Measurements from ENCODE around the gene SMIM32.

Gene SMIM32

GRCh38 chr5:136206361-136206760 is 13.4 kb upstream of the SMIM32 start:
- no peak for DNase-seq

DNA sequence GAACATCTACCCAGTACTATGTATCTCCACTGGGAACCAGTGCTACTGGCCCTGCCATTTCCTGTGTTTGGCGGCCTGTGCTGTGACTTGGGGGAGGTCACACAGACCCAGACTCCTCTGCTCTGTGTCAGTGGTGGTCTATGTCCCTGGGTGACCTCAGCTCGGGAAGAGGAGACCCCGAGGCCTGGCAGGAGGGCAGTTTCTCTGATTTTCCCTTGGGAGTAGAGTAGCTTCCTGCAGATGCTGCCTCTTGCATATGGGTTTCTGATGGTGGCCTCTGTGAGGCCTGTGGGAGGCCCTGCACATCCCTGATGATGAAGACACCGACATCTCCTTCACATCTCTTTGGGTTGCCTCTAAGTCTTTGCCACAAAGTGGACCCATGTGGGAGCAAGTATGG is 13.0 kb upstream of the SMIM32 start:
- DNase-seq: no peak

DNA sequence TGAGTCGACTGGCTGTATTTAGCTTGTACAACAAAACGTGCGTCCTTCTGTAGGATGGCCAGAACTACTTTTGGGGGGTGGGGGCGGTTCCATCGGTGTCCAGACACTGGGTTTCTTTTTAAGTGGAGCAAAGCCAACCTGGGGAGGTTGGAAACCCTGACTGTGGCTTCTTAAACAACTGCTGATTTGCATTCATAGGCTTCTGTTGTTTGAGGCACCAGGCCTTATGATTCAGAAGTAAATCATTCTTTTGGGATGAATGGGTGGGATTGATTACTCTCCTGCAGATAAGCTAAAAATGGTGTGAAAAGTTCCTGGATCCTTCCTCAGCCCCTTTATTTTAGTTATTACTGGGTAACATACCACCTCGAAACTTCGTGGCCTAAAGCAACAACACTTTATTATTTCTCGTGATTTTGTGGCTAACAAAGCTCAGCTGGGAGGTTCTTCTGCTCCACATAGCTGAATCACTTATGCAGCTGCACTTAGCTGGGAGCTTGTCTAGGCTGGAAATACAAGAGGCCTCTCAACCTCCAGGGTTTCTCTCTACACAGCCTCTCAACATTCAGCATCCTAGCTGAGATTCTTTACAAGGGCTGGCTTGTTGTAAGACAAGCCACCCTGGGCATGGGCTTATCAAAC is 12.2 kb upstream of the SMIM32 start:
- DNase-seq: no peak

GRCh38 chr5:136203303-136203922 is 10.5 kb upstream of the SMIM32 start:
- no peak for DNase-seq

GRCh38 chr5:136202469-136203205 is 9.7 kb upstream of the SMIM32 start:
- DNase-seq: no peak

DNA sequence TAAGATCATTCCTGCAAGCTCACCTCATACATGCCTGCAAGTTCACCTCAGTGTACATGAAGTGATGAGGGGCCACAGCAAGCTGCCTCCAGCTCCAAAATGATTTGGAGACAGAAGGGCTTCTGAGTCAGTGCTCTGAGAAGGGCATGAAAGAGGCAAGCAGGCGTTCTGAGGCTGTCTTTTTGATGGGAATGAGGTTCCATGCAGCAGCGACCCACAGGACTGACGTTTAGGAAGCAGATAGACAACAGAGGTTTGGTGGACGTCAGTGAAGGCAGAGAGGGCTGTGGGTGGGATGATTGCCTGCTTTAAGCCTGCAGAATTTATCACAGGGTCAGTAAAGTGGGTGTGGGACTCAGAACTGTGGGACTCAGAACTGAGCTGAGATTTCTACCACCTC is 8.9 kb upstream of the SMIM32 start:
- no peak for DNase-seq

DNA sequence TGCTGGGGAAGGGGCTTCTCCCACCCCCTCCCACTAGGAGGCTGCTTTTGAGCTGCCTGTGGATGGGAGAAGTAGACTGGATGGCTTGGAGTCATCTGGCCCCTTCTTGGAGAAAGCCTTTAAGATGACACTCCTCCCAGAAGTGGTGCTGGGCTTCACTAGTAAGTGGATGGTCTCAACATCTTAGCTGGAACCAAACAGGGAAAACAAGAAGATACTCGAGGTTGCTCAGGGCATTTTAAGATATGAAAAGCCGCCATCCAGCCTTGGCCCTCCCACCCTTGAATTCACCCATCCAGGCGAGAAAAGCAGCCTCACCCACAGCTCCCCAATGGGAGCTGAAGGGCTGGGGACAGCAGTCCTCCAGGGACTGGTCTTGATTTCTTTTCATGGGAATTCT is 7.8 kb upstream of the SMIM32 start:
- DNase-seq: no peak

GRCh38 chr5:136200130-136200529 is 7.2 kb upstream of the SMIM32 start:
- DNase-seq: no peak

GRCh38 chr5:136199408-136199807 is 6.4 kb upstream of the SMIM32 start:
- no peak for DNase-seq

DNA sequence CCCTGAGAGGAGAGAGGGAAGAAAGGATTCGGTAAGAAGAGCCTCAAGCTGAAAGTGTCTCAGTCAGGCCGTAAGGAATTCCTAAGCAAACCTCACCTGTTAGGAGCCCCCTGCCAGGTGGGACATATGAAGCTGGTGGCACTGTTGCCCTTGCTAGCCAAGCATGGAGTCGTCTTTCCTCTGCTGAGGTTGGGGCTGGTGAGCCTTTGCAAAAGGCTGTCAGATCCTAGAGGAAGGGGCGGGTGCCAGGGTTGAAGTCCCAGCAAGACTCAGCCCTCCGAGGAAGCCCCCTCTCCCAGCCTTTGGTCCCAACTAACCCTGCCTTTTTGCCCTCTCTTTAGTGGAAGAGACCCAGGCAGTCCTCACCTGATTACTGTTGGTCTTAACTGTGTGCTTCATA is 5.5 kb upstream of the SMIM32 start:
- no peak for DNase-seq

GRCh38 chr5:136197462-136198142 is 4.6 kb upstream of the SMIM32 start:
- no peak for DNase-seq

DNA sequence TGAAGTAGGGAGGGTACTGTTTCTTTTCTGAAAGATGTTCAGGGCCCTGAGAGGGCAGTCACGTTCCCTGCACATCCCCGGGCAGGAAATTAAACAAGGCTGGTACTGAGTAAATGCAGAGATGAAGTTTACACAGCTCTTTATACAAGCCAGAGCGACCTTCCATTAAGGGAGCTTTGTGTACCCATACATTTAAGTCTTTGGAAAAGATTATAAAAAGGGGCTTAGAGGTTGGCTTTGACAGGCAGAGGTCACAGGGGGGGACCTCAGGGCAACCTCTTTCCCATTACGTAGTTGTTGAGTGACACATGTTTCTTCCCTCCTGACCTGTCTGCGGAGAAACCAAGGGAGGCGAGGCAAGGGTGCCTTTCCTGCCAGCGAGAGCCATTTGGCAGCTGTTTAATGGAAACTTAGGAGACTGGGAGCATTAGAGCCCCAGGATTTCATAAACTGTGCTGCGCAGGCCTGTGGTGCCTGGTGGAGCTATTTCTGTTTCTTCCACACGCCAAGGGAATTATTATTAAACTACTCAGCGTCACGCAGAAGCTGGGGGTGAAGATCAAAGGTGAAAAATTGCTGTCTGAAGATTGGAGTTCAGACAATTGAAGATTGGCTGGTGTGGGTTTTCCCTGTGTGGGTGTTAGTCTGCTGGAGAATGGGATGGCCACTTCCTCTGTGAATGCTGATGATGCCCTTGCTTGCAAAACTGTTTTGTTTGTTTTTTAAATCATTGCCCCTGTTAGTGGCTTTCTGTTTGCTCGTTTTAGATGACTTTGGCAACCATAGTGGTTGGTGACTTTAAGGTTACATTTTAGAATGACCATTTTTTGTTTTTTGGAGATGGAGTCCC is 3.2 kb upstream of the SMIM32 start:
- DNase-seq: no peak

DNA sequence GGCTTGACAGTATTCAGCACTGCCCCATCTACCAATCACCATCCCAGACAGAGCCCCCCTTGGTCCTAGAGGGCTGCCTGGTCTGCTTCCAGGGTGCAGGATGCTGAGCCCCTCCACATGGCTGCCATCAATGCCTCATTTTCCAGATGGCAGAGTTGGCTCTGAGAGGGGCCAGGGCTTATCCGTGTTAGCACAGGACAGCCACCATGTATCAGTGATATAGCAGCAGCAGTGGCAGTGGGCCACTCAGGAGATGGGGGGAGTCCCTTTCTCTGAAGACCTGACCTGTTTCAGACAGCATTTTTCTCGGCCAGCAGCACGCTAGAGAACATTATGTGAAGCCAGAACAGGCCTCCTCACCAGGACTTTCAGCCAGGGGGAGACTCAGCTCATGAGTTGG is 1.6 kb upstream of the SMIM32 start:
- no peak for DNase-seq

- DNase-seq: no peak
Measured at GRCh38 chr5:136193322-136193935, 467 bp upstream of the SMIM32 start.

GRCh38 chr5:136192015-136192525 is 892 bp downstream of the SMIM32 start:
- DNase-seq: no peak

- no peak for DNase-seq
Measured at GRCh38 chr5:136191304-136192014, 1.5 kb downstream of the SMIM32 start.

- no peak for DNase-seq
Measured at GRCh38 chr5:136190904-136191303, 2.1 kb downstream of the SMIM32 start.

DNA sequence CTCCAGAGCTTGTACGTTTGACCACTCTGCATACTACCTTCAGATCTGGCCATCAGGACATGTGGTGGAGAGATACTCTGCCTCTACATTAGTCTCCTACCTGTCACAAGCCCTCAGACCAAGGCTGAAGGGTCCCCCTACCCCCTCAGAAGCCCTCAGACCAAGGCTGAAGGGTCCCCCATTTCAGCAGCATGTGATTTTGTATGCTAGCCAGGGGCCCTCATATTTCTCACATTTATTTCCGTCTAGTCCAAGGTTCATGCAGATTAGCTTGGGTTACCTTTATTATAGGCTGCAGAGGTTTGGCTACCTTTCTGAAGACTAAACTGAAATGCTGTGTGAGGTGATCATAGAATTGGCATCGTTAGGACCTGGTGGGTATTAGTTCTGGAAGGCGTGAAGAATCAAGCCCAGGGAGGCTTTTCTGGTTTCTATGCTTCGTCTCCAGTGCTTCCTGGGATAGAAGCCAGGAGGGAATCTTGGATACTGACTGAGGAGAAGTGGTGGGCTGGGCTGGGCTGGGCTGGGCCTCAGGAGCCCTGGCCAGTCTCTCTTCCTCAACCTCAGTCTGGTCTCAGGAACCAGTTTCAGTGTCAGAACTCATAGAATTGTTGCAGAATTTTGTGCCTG is 2.8 kb downstream of the SMIM32 start:
- DNase-seq: no peak

DNA sequence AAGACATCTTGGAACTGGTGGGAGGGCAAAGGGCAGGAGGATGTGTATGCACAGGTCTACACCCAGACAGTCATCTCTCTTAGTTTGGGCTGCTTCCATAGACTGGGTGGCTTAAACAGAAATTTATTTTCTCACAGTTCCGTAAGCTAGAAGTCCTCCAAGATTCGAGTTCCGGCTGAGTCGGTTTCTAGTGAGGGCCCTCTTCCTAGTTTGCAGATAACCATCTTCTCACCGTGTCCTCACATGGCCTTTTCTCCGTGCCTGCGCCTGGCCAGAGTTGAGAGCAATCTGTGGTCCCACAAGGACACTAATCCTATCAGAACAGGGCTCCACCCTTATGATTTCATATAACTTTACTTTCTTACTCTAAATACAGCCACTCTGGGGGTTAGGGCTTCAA is 4.1 kb downstream of the SMIM32 start:
- no peak for DNase-seq

GRCh38 chr5:136186796-136187195 is 6.2 kb downstream of the SMIM32 start:
- no peak for DNase-seq

Measured in activated CD8-positive, alpha-beta memory T cell treated with anti-CD3 and anti-CD28 coated beads, Interleukin-2, amount 50 U/mL, for 4 hours (primary cell).